ENCODE measurements around the gene MARK1. TPM values are rescaled to one million over a fixed set of nuclear protein-coding genes. Genes with fewer than 3 reads are reported as not detected.

Gene MARK1
- total and polyA plus RNA-seq, 4 donors: 1.3 to 6.5 (median 3.1) TPM

DNA sequence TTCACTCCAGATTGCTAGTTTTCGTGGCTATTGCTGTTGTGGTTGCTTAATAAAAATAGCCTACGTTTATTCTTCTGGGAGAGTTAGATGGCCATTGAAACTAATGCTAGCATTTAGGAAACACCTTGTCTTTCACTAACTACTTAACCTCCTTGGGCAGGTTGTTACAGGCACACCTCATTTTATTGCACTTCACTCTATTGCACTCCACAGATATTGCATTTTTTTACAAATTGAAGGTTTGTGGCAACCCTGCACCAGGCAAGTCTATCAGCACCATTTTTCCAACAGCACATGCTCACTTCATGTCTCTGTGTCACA, 11.3 kb upstream of the MARK1 start:
- Histone ChIP-seq H3K4me1 (ENCODE audit: control insufficient read depth in 5 of 5, insufficient read depth in 5 of 5, low read length in 5 of 5) (peaks cover 0 to 2% (median 0%) of the 10 kb centered on the region in 5 donors), H3K27me3 (ENCODE audit: control insufficient read depth in 3 of 3, insufficient read depth in 3 of 3, low read length in 2 of 3) (peaks cover 0 to 6% (median 0%) of the 10 kb centered on the region in 3 donors), H3K36me3 (ENCODE audit: control insufficient read depth in 4 of 4, insufficient read depth in 4 of 4, low read length in 4 of 4) (no peaks in the 10 kb centered on the region), H3K9ac (ENCODE audit: insufficient read depth in 1 of 2, low read length in 2 of 2) (no peak overlapping the region), H3K4me3 (no peak overlapping the region), H3K27ac (ENCODE audit: low read depth in 1 of 2, low read length in 1 of 2) (no peak overlapping the region), H3K9me3 (ENCODE audit: control insufficient read depth in 4 of 4, insufficient read depth in 3 of 4, low read length in 3 of 4) (peaks cover 0 to 2% (median 0%) of the 10 kb centered on the region in 4 donors)
- no peak for DNase-seq
- TF ChIP-seq, protein P1, sequence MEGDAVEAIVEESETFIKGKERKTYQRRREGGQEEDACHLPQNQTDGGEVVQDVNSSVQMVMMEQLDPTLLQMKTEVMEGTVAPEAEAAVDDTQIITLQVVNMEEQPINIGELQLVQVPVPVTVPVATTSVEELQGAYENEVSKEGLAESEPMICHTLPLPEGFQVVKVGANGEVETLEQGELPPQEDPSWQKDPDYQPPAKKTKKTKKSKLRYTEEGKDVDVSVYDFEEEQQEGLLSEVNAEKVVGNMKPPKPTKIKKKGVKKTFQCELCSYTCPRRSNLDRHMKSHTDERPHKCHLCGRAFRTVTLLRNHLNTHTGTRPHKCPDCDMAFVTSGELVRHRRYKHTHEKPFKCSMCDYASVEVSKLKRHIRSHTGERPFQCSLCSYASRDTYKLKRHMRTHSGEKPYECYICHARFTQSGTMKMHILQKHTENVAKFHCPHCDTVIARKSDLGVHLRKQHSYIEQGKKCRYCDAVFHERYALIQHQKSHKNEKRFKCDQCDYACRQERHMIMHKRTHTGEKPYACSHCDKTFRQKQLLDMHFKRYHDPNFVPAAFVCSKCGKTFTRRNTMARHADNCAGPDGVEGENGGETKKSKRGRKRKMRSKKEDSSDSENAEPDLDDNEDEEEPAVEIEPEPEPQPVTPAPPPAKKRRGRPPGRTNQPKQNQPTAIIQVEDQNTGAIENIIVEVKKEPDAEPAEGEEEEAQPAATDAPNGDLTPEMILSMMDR (IDR thresholded peaks at IDR 0.05; ENCODE audit: control extremely low read depth, extremely low read depth): no peak
- WGBS, 2 donors: 63 to 78% methylated on average over 2 of the region's 2 CpGs
- ATAC-seq (ENCODE audit: insufficient read depth, low FRiP score): no peak

DNA sequence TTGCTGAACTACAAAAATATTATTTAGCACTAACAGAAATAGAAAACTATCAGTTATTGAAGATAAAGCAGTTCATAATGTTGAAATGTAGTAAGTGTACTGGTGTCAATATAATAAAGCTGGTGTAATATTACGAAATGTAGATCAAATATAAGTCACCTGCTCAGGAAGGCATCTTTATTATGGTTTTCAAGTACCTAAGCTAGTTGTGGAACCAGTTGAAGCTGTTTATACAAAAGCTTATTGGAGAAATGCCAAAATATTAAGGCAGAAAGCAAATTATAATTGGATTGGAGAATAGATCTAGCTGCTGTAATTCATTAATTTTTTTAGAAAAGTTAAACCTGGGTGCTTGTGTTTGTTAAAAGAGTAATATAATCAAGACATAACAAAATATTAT, 6.2 kb upstream of the MARK1 start:
- WGBS, 2 donors: 54 to 72% methylated on average over 1 of the region's 1 CpG
- peaks cover 0 to 4% (median 0%) of the 10 kb centered on the region in 5 donors for H3K4me1 ChIP-seq (ENCODE audit: control insufficient read depth in 5 of 5, insufficient read depth in 5 of 5, low read length in 5 of 5)
- H3K9ac ChIP-seq (ENCODE audit: insufficient read depth in 1 of 2, low read length in 2 of 2): no peak overlapping the region
- H3K27ac ChIP-seq (ENCODE audit: low read depth in 1 of 2, low read length in 1 of 2): no peak overlapping the region
- no peak for ATAC-seq (ENCODE audit: insufficient read depth, low FRiP score)
- DNase-seq: peak in 2 of 3 donors; percentile 34 to 60
- TF ChIP-seq, protein P1 (IDR thresholded peaks at IDR 0.05; ENCODE audit: control extremely low read depth, extremely low read depth): no peak
- H3K9me3 ChIP-seq (ENCODE audit: control insufficient read depth in 4 of 4, insufficient read depth in 3 of 4, low read length in 3 of 4): no peaks in the 10 kb centered on the region
- no peaks in the 10 kb centered on the region for H3K36me3 ChIP-seq (ENCODE audit: control insufficient read depth in 4 of 4, insufficient read depth in 4 of 4, low read length in 4 of 4)
- H3K27me3 ChIP-seq (ENCODE audit: control insufficient read depth in 3 of 3, insufficient read depth in 3 of 3, low read length in 2 of 3): peaks cover 0 to 23% (median 14%) of the 10 kb centered on the region in 3 donors
- no peak overlapping the region for H3K4me3 ChIP-seq

DNA sequence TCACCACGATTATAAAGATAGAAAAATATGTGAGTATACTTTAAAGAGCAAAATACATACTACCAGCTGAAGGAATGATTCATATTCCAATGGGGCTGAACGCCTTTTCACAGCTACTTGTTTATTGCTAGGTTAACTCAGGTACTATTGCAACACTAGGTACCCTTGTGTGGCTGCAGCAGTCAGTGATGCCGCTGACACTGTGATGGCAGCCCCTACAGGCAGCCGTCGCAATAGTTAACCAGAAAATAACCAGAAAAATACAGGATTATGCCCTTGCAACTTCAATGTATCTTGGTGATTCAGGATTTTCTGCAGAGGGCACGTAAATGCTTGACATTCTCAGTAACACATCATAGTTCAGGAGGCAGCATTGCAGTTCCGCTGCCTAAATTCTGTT, 1.6 kb upstream of the MARK1 start:
- Histone ChIP-seq H3K27me3 (ENCODE audit: control insufficient read depth in 3 of 3, insufficient read depth in 3 of 3, low read length in 2 of 3) (peaks cover 0 to 34% (median 16%) of the 10 kb centered on the region in 3 donors), H3K9me3 (ENCODE audit: control insufficient read depth in 4 of 4, insufficient read depth in 3 of 4, low read length in 3 of 4) (no peaks in the 10 kb centered on the region), H3K36me3 (ENCODE audit: control insufficient read depth in 4 of 4, insufficient read depth in 4 of 4, low read length in 4 of 4) (no peaks in the 10 kb centered on the region), H3K4me1 (ENCODE audit: control insufficient read depth in 5 of 5, insufficient read depth in 5 of 5, low read length in 5 of 5) (peaks cover 0 to 21% (median 2%) of the 10 kb centered on the region in 5 donors), H3K27ac (ENCODE audit: low read depth in 1 of 2, low read length in 1 of 2) (no peak overlapping the region), H3K4me3 (no peak overlapping the region), H3K9ac (ENCODE audit: insufficient read depth in 1 of 2, low read length in 2 of 2) (no peak overlapping the region)
- TF ChIP-seq, protein P1 (IDR thresholded peaks at IDR 0.05; ENCODE audit: control extremely low read depth, extremely low read depth): no peak
- WGBS, 2 donors: 45 to 50% methylated on average over 7 of the region's 7 CpGs
- ATAC-seq (ENCODE audit: insufficient read depth, low FRiP score): no peak
- DNase-seq: peak in 2 of 3 donors; percentile 19 to 22

Data from lung (tissue), 12 donors.